PC-9 (cell line): Measurements from ENCODE around the gene L1CAM.

Source experiments
- CTCF ChIP-seq: fragments of 200-600 bp; sonication (generic); conservative IDR thresholded peaks from 2 replicates; pipeline ENCODE4 v1.6.1; 2017; ENCODE audit warnings: mixed run types, antibody characterized with exemption, mild to moderate bottlenecking, moderate library complexity
- EZH2 ChIP-seq: fragments of 200-600 bp; sonication (generic); IDR thresholded peaks from 2 replicates; pipeline ENCODE4 v1.8.0; 2017; ENCODE audit warnings: antibody characterized with exemption, low read depth

- TF ChIP-seq CTCF (no peak), EZH2 (no peak)
Observed at GRCh38 chrX:153875391-153876111, 10.4 kb downstream of the L1CAM start.
